HCT116 (cell line): ENCODE measurements around the gene ITPKB. TPM values are rescaled to one million over a fixed set of nuclear protein-coding genes. Genes with fewer than 3 reads are reported as not detected.

Experiments used
- ATAC-seq: fragments of 200-7000 bp; cut with Tn5 transposase; 2 replicates; pipeline ENCODE4 v1.9.1; 2020; ENCODE audit warnings: mild to moderate bottlenecking, moderate library complexity
- BruUV-seq: library from RNA; stranded (reverse); fragments of 400-500 nt; replicated peaks from 2 replicates; lab custom pipeline; 2021; lab: Mats Ljungman, UMichigan
- CTCF ChIA-PET: fragments of 300-600 bp; sonication (Branson Sonifier 250); formaldehyde crosslinking; loops from one replicate; lab custom pipeline; 2021; ENCODE audit warnings: antibody characterized with exemption; lab: Charles Lee
- POLR2A ChIA-PET: fragments of 300-600, 350-600 bp; sonication (Branson Sonifier 250); formaldehyde crosslinking; loops from one replicate; lab custom pipeline; 2021; ENCODE audit warnings: antibody characterized with exemption; lab: Charles Lee
- RAD21 ChIA-PET, 2 experiments: fragments of 300-600 bp; sonication (Branson Sonifier 250); formaldehyde crosslinking; loops; one replicate each; lab custom pipeline; 2023; ENCODE audit warnings: low total read pairs in 2 of 2; ENCODE audit not compliant: uncharacterized antibody in 2 of 2, unreplicated experiment in 2 of 2, low non-redundant PET in 1 of 2; lab: Charles Lee
- DNase-seq: peaks from one replicate; pipeline ENCODE4 v3.0.0-alpha.2; 2010; ENCODE audit warnings: low read depth, low spot score
- H2AFZ ChIP-seq: fragments of 200-600 bp; shearing (Covaris generic), sonication (generic); 2 replicates; pipeline ENCODE4 v1.6.1; 2017; ENCODE audit warnings: low read depth, mixed run types, mixed read lengths, antibody characterized with exemption, low read length; ENCODE audit not compliant: poor library complexity, severe bottlenecking
- H3K27ac ChIP-seq: 2 replicates; pipeline ENCODE4 v1.5.1; 2012; ENCODE audit warnings: low read depth, low read length
- H3K27me3 ChIP-seq: fragments of 200-600 bp; sonication (generic); 2 replicates; pipeline ENCODE4 v1.6.1; 2016; ENCODE audit warnings: mixed run types, low read length, mixed read lengths; ENCODE audit not compliant: insufficient read depth
- H3K36me3 ChIP-seq, 2 experiments: fragments of 200-500 bp in 1 of 2; fragments of 200-600 bp in 1 of 2; sonication (Bioruptor generic) in 1 of 2; sonication (generic) in 1 of 2; 2 replicates each; pipeline versions ENCODE4 v1.5.1 to v1.6.1; 2014 to 2016; ENCODE audit warnings: low read length in 2 of 2, inconsistent platforms in 1 of 2, mixed read lengths in 1 of 2, mixed run types in 1 of 2; ENCODE audit not compliant: insufficient read depth in 2 of 2, control insufficient read depth in 1 of 2
- H3K4me1 ChIP-seq, 2 experiments: fragments of 200-600 bp in 1 of 2; sonication (generic) in 1 of 2; 2 replicates each; pipeline versions ENCODE4 v1.5.1 to v1.6.1; 2012 to 2017; ENCODE audit warnings: low read length in 2 of 2, inconsistent platforms in 1 of 2, mild to moderate bottlenecking in 1 of 2, mixed read lengths in 1 of 2, mixed run types in 1 of 2, moderate library complexity in 1 of 2; ENCODE audit not compliant: insufficient read depth in 2 of 2, control insufficient read depth in 1 of 2
- H3K4me2 ChIP-seq: fragments of 200-600 bp; sonication (generic); 2 replicates; pipeline ENCODE4 v1.6.1; 2017; ENCODE audit warnings: mixed run types, low read length, mixed read lengths
- H3K4me3 ChIP-seq, 2 experiments: fragments of 200-600 bp in 1 of 2; sonication (generic) in 1 of 2; replicated peaks in 1 of 2; 2 replicates each; pipeline ENCODE4 v1.5.1; 2011 to 2016; ENCODE audit warnings: low read length in 2 of 2, control low read depth in 1 of 2, low read depth in 1 of 2, mild to moderate bottlenecking in 1 of 2, mixed read lengths in 1 of 2, mixed run types in 1 of 2
- H3K79me2 ChIP-seq: fragments of 200-600 bp; sonication (generic); 2 replicates; pipeline ENCODE4 v1.6.1; 2017; ENCODE audit warnings: mild to moderate bottlenecking, mixed run types, low read length, moderate library complexity, mixed read lengths; ENCODE audit not compliant: insufficient read depth
- H3K9ac ChIP-seq: fragments of 200-600 bp; sonication (generic); 2 replicates; pipeline ENCODE4 v1.6.1; 2016; ENCODE audit warnings: low read length, mixed read lengths
- H3K9me2 ChIP-seq: fragments of 200-600 bp; sonication (generic), shearing (Covaris generic); 2 replicates; pipeline ENCODE4 v1.6.1; 2017; ENCODE audit warnings: mixed run types, mild to moderate bottlenecking, moderate library complexity; ENCODE audit not compliant: insufficient read depth
- H3K9me3 ChIP-seq, 2 experiments: fragments of 200-500 bp in 1 of 2; fragments of 200-600 bp in 1 of 2; sonication (Bioruptor generic) in 1 of 2; sonication (generic) in 1 of 2; 2 replicates each; pipeline ENCODE4 v1.6.1; 2014 to 2017; ENCODE audit warnings: low read length in 2 of 2, mixed read lengths in 2 of 2, inconsistent platforms in 1 of 2, low read depth in 1 of 2, mild to moderate bottlenecking in 1 of 2, mixed run types in 1 of 2, moderate library complexity in 1 of 2; ENCODE audit not compliant: control insufficient read depth in 1 of 2, insufficient read depth in 1 of 2
- H4K20me1 ChIP-seq: fragments of 200-600 bp; sonication (generic), shearing (Covaris generic); 2 replicates; pipeline ENCODE4 v1.6.1; 2017; ENCODE audit warnings: mixed run types, mild to moderate bottlenecking, moderate library complexity; ENCODE audit not compliant: insufficient read depth
- CBX3 ChIP-seq: IDR thresholded peaks from 2 replicates; pipeline ENCODE4 v1.6.1; 2012; ENCODE audit warnings: low read depth
- CEBPB ChIP-seq: IDR thresholded peaks from 2 replicates; pipeline ENCODE4 v1.6.1; 2012; ENCODE audit warnings: low read depth
- EZH2phosphoT487 ChIP-seq: fragments of 200-600 bp; IDR thresholded peaks from 2 replicates; pipeline ENCODE4 v1.6.1; 2018; ENCODE audit warnings: antibody characterized with exemption, borderline replicate concordance
- MAX ChIP-seq: IDR thresholded peaks from 2 replicates; pipeline ENCODE4 v1.6.1; 2012
- RAD21 ChIP-seq: IDR thresholded peaks from 2 replicates; pipeline ENCODE4 v1.6.1; 2012; ENCODE audit warnings: low read depth, mild to moderate bottlenecking
- SIN3A ChIP-seq: IDR thresholded peaks from 2 replicates; pipeline ENCODE4 v1.6.1; 2012; ENCODE audit warnings: low read depth
- SRF ChIP-seq: IDR thresholded peaks from 2 replicates; pipeline ENCODE4 v1.6.1; 2012; ENCODE audit warnings: low read depth
- TCF7L2 ChIP-seq: IDR thresholded peaks from 2 replicates; pipeline ENCODE4 v1.7.0; 2011; ENCODE audit warnings: borderline replicate concordance, inconsistent platforms; ENCODE audit not compliant: insufficient read depth, insufficient read length; ENCODE audit errors: extremely low read depth
- ZNF274 ChIP-seq: fragments of 200-500 bp; sonication (Bioruptor generic); IDR thresholded peaks from 2 replicates; pipeline ENCODE4 v1.6.1; 2014; ENCODE audit warnings: mild to moderate bottlenecking, low read depth, low read length, inconsistent platforms
- intact Hi-C: fragments of 100-400 bp; cut with micrococcal nuclease; formaldehyde crosslinking; loops from 2 replicates; pipeline ENCODE4 v1.10.0; 2022
- total RNA-seq: library from RNA; stranded (reverse); gene quantifications from one replicate; pipeline ENCODE4 v1.2.1, GENCODE V29; 2021; ENCODE audit not compliant: unreplicated experiment

Gene ITPKB
- total RNA-seq, 1 experiment from 2014 or later: 4.4 TPM

GRCh38 chr1:226628612-226629155, 110.4 kb downstream of the ITPKB start:
- Histone ChIP-seq H3K36me3 (no peaks in the 10 kb centered on the region), H3K4me2 (no peak overlapping the region), H3K27ac (no peak overlapping the region), H3K9ac (no peak overlapping the region), H2AFZ (no peak overlapping the region), H3K4me1 (peaks cover 0 to 3% of the 10 kb centered on the region in 2 experiments; a peak in 1 of 4 replicates), H3K79me2 (no peaks in the 10 kb centered on the region), H3K9me2 (no peaks in the 10 kb centered on the region), H3K9me3 (no peaks in the 10 kb centered on the region), H3K4me3 (no peak overlapping the region), H3K27me3 (0 out of 2 replicates have a peak, but pooled peaks cover 3% of the 10 kb centered on the region), H4K20me1 (no peaks in the 10 kb centered on the region)
- ChIA-PET RAD21 (no interaction called here), POLR2A (no interaction called here), CTCF (no interaction called here)
- ATAC-seq: no peak
- DNase-seq: no peak
- TF ChIP-seq CBX3: no peak
- no peak for TF ChIP-seq CEBPB
- TF ChIP-seq SIN3A: no peak
- no peak for TF ChIP-seq RAD21
- TF ChIP-seq EZH2phosphoT487: no peak
- TF ChIP-seq ZNF274: no peak
- no peak for TF ChIP-seq SRF
- TF ChIP-seq TCF7L2: no peak
- no peak for TF ChIP-seq MAX
- BruUV-seq: no TSS peak
- intact Hi-C loops: no loop called here

DNA sequence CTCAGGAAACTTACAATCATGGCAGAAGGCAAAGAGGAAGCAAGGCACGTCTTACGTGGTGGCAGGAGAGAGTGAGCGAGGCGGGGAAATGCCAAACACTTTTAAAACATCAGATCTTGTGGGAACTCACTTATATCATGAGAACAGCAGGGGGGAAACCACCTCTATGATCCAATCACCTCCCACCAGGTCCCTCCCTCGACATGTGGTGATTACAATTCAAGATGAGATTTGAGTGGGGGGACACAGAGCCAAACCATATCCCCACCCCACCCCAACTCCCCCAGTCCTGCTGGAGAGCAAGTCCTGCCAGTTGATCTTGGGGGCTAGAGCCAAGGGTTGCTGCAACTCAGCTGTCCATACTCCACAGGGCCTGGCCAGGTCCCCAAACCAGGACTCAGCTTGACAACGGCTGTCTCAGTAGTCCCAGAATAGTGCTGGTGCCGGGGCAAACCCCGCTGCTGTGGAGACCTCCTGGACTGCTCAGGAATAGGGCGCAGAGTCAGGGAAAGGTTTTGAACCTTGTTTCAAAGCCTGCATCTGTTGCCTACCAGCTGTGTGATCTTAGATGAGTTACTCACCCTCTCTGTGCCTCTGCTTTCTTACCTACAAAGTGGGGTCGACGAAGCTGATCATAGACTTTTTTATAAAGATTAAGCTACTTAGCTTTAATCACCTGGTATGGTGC, 111.0 kb downstream of the ITPKB start:
- no peak overlapping the region for H2AFZ ChIP-seq
- TF ChIP-seq EZH2phosphoT487: no peak
- TF ChIP-seq, all 23 proteins: peak for 0
- intact Hi-C loops: loop anchor here (2.0 kb wide), 1 partner anchor 809 kb away; no protein-coding TSS in a partner anchor
- Histone ChIP-seq H3K9ac (no peak overlapping the region), H3K9me3 (no peaks in the 10 kb centered on the region), H3K4me1 (peaks cover 0 to 3% of the 10 kb centered on the region in 2 experiments; a peak in 1 of 4 replicates), H3K27me3 (0 out of 2 replicates have a peak, but pooled peaks cover 3% of the 10 kb centered on the region), H4K20me1 (no peaks in the 10 kb centered on the region), H3K4me2 (no peak overlapping the region), H3K4me3 (no peak overlapping the region), H3K36me3 (no peaks in the 10 kb centered on the region), H3K27ac (no peak overlapping the region), H3K9me2 (no peaks in the 10 kb centered on the region), H3K79me2 (no peaks in the 10 kb centered on the region)
- DNase-seq: no peak
- ChIA-PET RAD21 (no interaction called here), POLR2A (no interaction called here), CTCF (interaction anchor here (1.9 kb wide), 1 partner anchor 13 kb away, joined by 12 read pairs; no protein-coding TSS in a partner anchor)
- no peak for ATAC-seq
- BruUV-seq: no TSS peak
